PFSK-1 (cell line): ENCODE results near the gene RBM20.

Experiments
- POLR2AphosphoS5 ChIP-seq: IDR thresholded peaks from 2 replicates; pipeline ENCODE4 v1.6.1; 2012; ENCODE audit warnings: low read depth, mild to moderate bottlenecking, control low read depth, low read length, moderate library complexity
- REST ChIP-seq, 2 experiments: IDR thresholded peaks; 2 replicates each; pipeline versions ENCODE4 v1.6.1 to v1.8.0; 2011 to 2012; ENCODE audit warnings: low read depth in 2 of 2, low read length in 2 of 2, control low read depth in 1 of 2, inconsistent platforms in 1 of 2, mild to moderate bottlenecking in 1 of 2, moderate library complexity in 1 of 2; ENCODE audit not compliant: insufficient read depth in 1 of 2
- TAF1 ChIP-seq: IDR thresholded peaks from 2 replicates; pipeline ENCODE4 v1.6.1; 2012; ENCODE audit warnings: low read length, control low read depth, borderline replicate concordance; ENCODE audit not compliant: insufficient read depth

GRCh38 chr10:110880012-110880411 is 235.9 kb downstream of the RBM20 start:
- TF ChIP-seq REST (IDR thresholded peaks at IDR 0.05; ENCODE audit: insufficient read depth in 1 of 2, low read depth in 2 of 2, low read length in 2 of 2) (no peak), TAF1 (no peak), POLR2AphosphoS5 (no peak)
